Measurements from ENCODE around the gene WFDC9.
A peak's percentile ranks its signal among the peaks of the same experiment; 100 is the strongest.

The WFDC9 gene

GRCh38 chr20:45629496-45630100 is 1.5 kb downstream of the WFDC9 start, which contains the start of gene WFDC10A:
Gene WFDC10A (plus strand): TSS chr20:45629739. CDS start chr20:45629814, 75 bp downstream.
- Histone ChIP-seq H3K4me3 (no peak within 1 kb of the TSS), H3K4me1 (peaks cover 0 to 5% (median 0%) of the 10 kb centered on the region in 4 donors), H3K27me3 (no peaks in the 10 kb centered on the region), H3K27ac (no peak within 1 kb of the TSS), H3K36me3 (no peaks in the 10 kb centered on the region), H3K9me3 (no peaks in the 10 kb centered on the region)
- DNase-seq: peak; percentile 57 to 66
- peak; percentile 36 to 46 for TF ChIP-seq CTCF (IDR thresholded peaks at IDR 0.05)
- intact Hi-C loops (cut with DNase I; ENCODE audit: low total_unique reads): no loop called here

GRCh38 chr20:45626540-45626939 is 4.5 kb downstream of the WFDC9 start:
- H3K27me3 ChIP-seq: no peaks in the 10 kb centered on the region
- peaks cover 0 to 5% (median 0%) of the 10 kb centered on the region in 4 donors for H3K4me1 ChIP-seq
- no peaks in the 10 kb centered on the region for H3K9me3 ChIP-seq
- no peaks in the 10 kb centered on the region for H3K36me3 ChIP-seq
- no peak for TF ChIP-seq CTCF (IDR thresholded peaks at IDR 0.05)
- H3K27ac ChIP-seq: no peak overlapping the region
- H3K4me3 ChIP-seq: no peak overlapping the region
- no peak for DNase-seq
- intact Hi-C loops (cut with DNase I; ENCODE audit: low total_unique reads): no loop called here

- no peak for TF ChIP-seq CTCF (IDR thresholded peaks at IDR 0.05)
- intact Hi-C loops (cut with DNase I; ENCODE audit: low total_unique reads): no loop called here
- H3K27ac ChIP-seq: no peak overlapping the region
Observed at GRCh38 chr20:45621593-45621992, 9.5 kb downstream of the WFDC9 start.

GRCh38 chr20:45617591-45617990 is 13.5 kb downstream of the WFDC9 start:
- no peaks in the 10 kb centered on the region for H3K36me3 ChIP-seq
- H3K27ac ChIP-seq: no peak overlapping the region
- H3K9me3 ChIP-seq: no peaks in the 10 kb centered on the region
- no peak for TF ChIP-seq CTCF (IDR thresholded peaks at IDR 0.05)
- no peaks in the 10 kb centered on the region for H3K4me1 ChIP-seq
- H3K27me3 ChIP-seq: no peaks in the 10 kb centered on the region
- H3K4me3 ChIP-seq: no peak overlapping the region
- intact Hi-C loops (cut with DNase I; ENCODE audit: low total_unique reads): no loop called here
- DNase-seq: no peak

More at GRCh38 chr20:45621593-45621992, 9.5 kb downstream of the WFDC9 start:
- Histone ChIP-seq H3K9me3 (no peaks in the 10 kb centered on the region), H3K4me3 (no peak overlapping the region), H3K4me1 (no peaks in the 10 kb centered on the region), H3K36me3 (no peaks in the 10 kb centered on the region), H3K27me3 (no peaks in the 10 kb centered on the region)
- DNase-seq: no peak

GRCh38 chr20:45612314-45612713 is 18.8 kb downstream of the WFDC9 start:
- Histone ChIP-seq H3K36me3 (no peaks in the 10 kb centered on the region), H3K9me3 (peaks cover 0 to 5% (median 4%) of the 10 kb centered on the region in 3 donors), H3K27ac (no peak overlapping the region), H3K27me3 (peaks cover 0 to 2% of the 10 kb centered on the region in 2 donors), H3K4me1 (no peaks in the 10 kb centered on the region), H3K4me3 (no peak overlapping the region)
- TF ChIP-seq CTCF (IDR thresholded peaks at IDR 0.05): no peak
- intact Hi-C loops (cut with DNase I; ENCODE audit: low total_unique reads): no loop called here
- no peak for DNase-seq

Data from tibial artery (tissue), 4 donors.